H1 (cell line): Measurements from ENCODE around the gene NXN. TPM values are rescaled to one million over a fixed set of nuclear protein-coding genes. Genes with fewer than 3 reads are reported as not detected.

Experiments used
- CTCF ChIA-PET: fragments of 300-600 bp; sonication (Branson Sonifier 250); formaldehyde crosslinking; loops from one replicate; lab custom pipeline; 2021; ENCODE audit not compliant: partially characterized antibody; lab: Charles Lee
- POLR2A ChIA-PET: fragments of 300-600 bp; sonication (Branson Sonifier 250); formaldehyde crosslinking; loops from one replicate; lab custom pipeline; 2021; ENCODE audit warnings: inconsistent platforms; ENCODE audit not compliant: partially characterized antibody; lab: Charles Lee
- DNase-seq, 2 experiments: peaks; one replicate each; pipeline versions ENCODE4 v3.0.0 to v3.0.0-alpha.2; 2010 to 2022; ENCODE audit warnings: low spot score in 2 of 2, low read depth in 1 of 2, mixed read lengths in 1 of 2
- FAIRE-seq: peaks from 2 replicates; lab custom pipeline; 2011; peaks lifted over from hg19 to GRCh38; lab: Jason Lieb, UNC
- H2AFZ ChIP-seq: 2 replicates; pipeline ENCODE4 v1.8.1; 2012; ENCODE audit warnings: low read length, inconsistent platforms
- H2AK5ac ChIP-seq: 2 replicates; pipeline ENCODE4 v1.6.1; 2013; ENCODE audit warnings: low read depth, low read length
- H2BK120ac ChIP-seq: replicated peaks from 2 replicates; pipeline ENCODE3; 2013; ENCODE audit warnings: low read depth, low read length, inconsistent platforms
- H2BK12ac ChIP-seq: 2 replicates; pipeline ENCODE4 v1.6.1; 2013; ENCODE audit warnings: low read depth, low read length
- H2BK15ac ChIP-seq: 2 replicates; pipeline ENCODE4 v1.6.1; 2013; ENCODE audit warnings: low read length
- H2BK20ac ChIP-seq: 2 replicates; pipeline ENCODE4 v1.6.1; 2013; ENCODE audit warnings: low read length
- H2BK5ac ChIP-seq: 2 replicates; pipeline ENCODE4 v1.6.1; 2013; ENCODE audit warnings: low read depth, low read length
- H3K14ac ChIP-seq: 2 replicates; pipeline ENCODE4 v1.6.1; 2013; ENCODE audit warnings: inconsistent platforms; ENCODE audit not compliant: insufficient read length
- H3K18ac ChIP-seq: 2 replicates; pipeline ENCODE4 v1.6.1; 2013; ENCODE audit warnings: low read length; ENCODE audit errors: extremely low read depth
- H3K23ac ChIP-seq: 2 replicates; pipeline ENCODE4 v1.6.1; 2013; ENCODE audit warnings: inconsistent platforms; ENCODE audit not compliant: insufficient read length
- H3K23me2 ChIP-seq: 2 replicates; pipeline ENCODE4 v1.6.1; 2013; ENCODE audit warnings: low read depth, low read length
- H3K27ac ChIP-seq: 2 replicates; pipeline ENCODE4 v1.6.1; 2011; ENCODE audit warnings: low read depth, low read length, inconsistent platforms
- H3K27me3 ChIP-seq, 4 experiments: replicated peaks in 1 of 4; 1 replicate in 1 of 4; 2 replicates in 3 of 4; pipeline versions ENCODE4 v1.6.1 to v1.8.1; 2011 to 2013; ENCODE audit warnings: low read length in 3 of 4, mild to moderate bottlenecking in 3 of 4, inconsistent platforms in 2 of 4, mixed read lengths in 2 of 4, moderate library complexity in 1 of 4; ENCODE audit not compliant: control insufficient read depth in 3 of 4, insufficient read depth in 3 of 4; ENCODE audit errors: extremely low read depth in 1 of 4
- H3K36me3 ChIP-seq, 4 experiments: 2 replicates each; pipeline versions ENCODE4 v1.6.1 to v1.8.1; 2011 to 2013; ENCODE audit warnings: mild to moderate bottlenecking in 4 of 4, low read length in 3 of 4, moderate library complexity in 2 of 4, control low read depth in 1 of 4, inconsistent platforms in 1 of 4; ENCODE audit not compliant: insufficient read depth in 4 of 4, control insufficient read depth in 2 of 4
- H3K4ac ChIP-seq: replicated peaks from 2 replicates; pipeline ENCODE3; 2013; ENCODE audit warnings: low read length, low read depth, mixed read lengths, inconsistent platforms; ENCODE audit not compliant: insufficient read length
- H3K4me1 ChIP-seq, 4 experiments: replicated peaks in 1 of 4; 1 replicate in 1 of 4; 2 replicates in 3 of 4; pipeline versions ENCODE4 v1.6.1 to v1.8.1; 2011 to 2013; ENCODE audit warnings: low read length in 3 of 4, inconsistent platforms in 2 of 4, mixed read lengths in 1 of 4; ENCODE audit not compliant: insufficient read depth in 4 of 4, control insufficient read depth in 3 of 4
- H3K4me2 ChIP-seq, 2 experiments: 2 replicates each; pipeline versions ENCODE4 v1.6.1 to v1.8.1; 2011 to 2013; ENCODE audit warnings: low read depth in 2 of 2, low read length in 2 of 2, control low read depth in 1 of 2, inconsistent platforms in 1 of 2, mild to moderate bottlenecking in 1 of 2; ENCODE audit not compliant: insufficient read depth in 1 of 2
- H3K4me3 ChIP-seq, 4 experiments: fragments of 200-600, 300-600 bp in 1 of 4; sonication (generic), shearing (Covaris generic), sonication (Bioruptor Twin) in 1 of 4; 2 replicates each; pipeline versions ENCODE4 v1.5.1 to v1.8.1; 2011 to 2016; ENCODE audit warnings: low read length in 4 of 4, low read depth in 3 of 4, control low read depth in 2 of 4, inconsistent platforms in 2 of 4, mild to moderate bottlenecking in 2 of 4, mixed read lengths in 1 of 4, moderate library complexity in 1 of 4; ENCODE audit not compliant: insufficient read depth in 2 of 4; ENCODE audit errors: extremely low read depth in 1 of 4
- H3K56ac ChIP-seq: replicated peaks from 2 replicates; pipeline ENCODE3; 2013; ENCODE audit warnings: low read depth, mild to moderate bottlenecking, mixed read lengths, low read length, inconsistent platforms; ENCODE audit not compliant: insufficient read length
- H3K79me1 ChIP-seq: 2 replicates; pipeline ENCODE4 v1.6.1; 2013; ENCODE audit warnings: low read depth, low read length, control low read depth
- H3K79me2 ChIP-seq, 2 experiments: 2 replicates each; pipeline versions ENCODE4 v1.6.1 to v1.8.1; 2012 to 2013; ENCODE audit warnings: low read length in 2 of 2, mild to moderate bottlenecking in 2 of 2, inconsistent platforms in 1 of 2; ENCODE audit not compliant: insufficient read depth in 2 of 2, control insufficient read depth in 1 of 2
- H3K9ac ChIP-seq, 4 experiments: replicated peaks in 1 of 4; 1 replicate in 1 of 4; 2 replicates in 3 of 4; pipeline versions ENCODE4 v1.6.1 to v1.8.1; 2011 to 2013; ENCODE audit warnings: low read depth in 3 of 4, low read length in 3 of 4, control low read depth in 2 of 4, mild to moderate bottlenecking in 2 of 4, moderate library complexity in 2 of 4, inconsistent platforms in 1 of 4; ENCODE audit errors: extremely low read depth in 1 of 4
- H3K9me3 ChIP-seq, 2 experiments: 2 replicates each; pipeline versions ENCODE4 v1.6.1 to v1.8.1; 2012 to 2013; ENCODE audit warnings: mild to moderate bottlenecking in 2 of 2, moderate library complexity in 2 of 2, control low read depth in 1 of 2, inconsistent platforms in 1 of 2, low read depth in 1 of 2, low read length in 1 of 2, mixed read lengths in 1 of 2; ENCODE audit not compliant: insufficient read depth in 2 of 2
- H4K20me1 ChIP-seq, 2 experiments: replicated peaks in 1 of 2; 2 replicates each; pipeline versions ENCODE3 to v1.8.1; 2011 to 2013; ENCODE audit warnings: inconsistent platforms in 2 of 2, low read length in 2 of 2, mild to moderate bottlenecking in 1 of 2; ENCODE audit not compliant: insufficient read depth in 2 of 2, control insufficient read depth in 1 of 2
- H4K5ac ChIP-seq: 2 replicates; pipeline ENCODE4 v1.6.1; 2013; ENCODE audit warnings: low read length, low read depth, mixed read lengths, inconsistent platforms; ENCODE audit not compliant: insufficient read length
- H4K8ac ChIP-seq: 2 replicates; pipeline ENCODE4 v1.8.0; 2013; ENCODE audit warnings: mild to moderate bottlenecking, moderate library complexity, low read length, inconsistent platforms; ENCODE audit not compliant: insufficient read depth; ENCODE audit errors: extremely low read depth
- H4K91ac ChIP-seq: replicated peaks from 2 replicates; pipeline ENCODE3; 2013; ENCODE audit warnings: low read length, mixed read lengths, inconsistent platforms; ENCODE audit not compliant: insufficient read length
- HDAC2 ChIP-seq, 2 experiments: fragments of 300-600 bp in 1 of 2; sonication (generic) in 1 of 2; IDR thresholded peaks; 2 replicates each; pipeline ENCODE4 v1.6.1; 2011 to 2012; ENCODE audit warnings: low read depth in 2 of 2, low read length in 2 of 2, mild to moderate bottlenecking in 2 of 2, moderate library complexity in 2 of 2, borderline replicate concordance in 1 of 2, inconsistent platforms in 1 of 2
- SIN3A ChIP-seq, 2 experiments: IDR thresholded peaks in 1 of 2; conservative IDR thresholded peaks in 1 of 2; 2 replicates each; pipeline ENCODE4 v1.6.1; 2011 to 2012; ENCODE audit warnings: low read length in 2 of 2, improper control_type of control experiment in 1 of 2, low read depth in 1 of 2, mild to moderate bottlenecking in 1 of 2
- SP4 ChIP-seq: IDR thresholded peaks from 2 replicates; pipeline ENCODE4 v1.6.1; 2012; ENCODE audit warnings: low read length, inconsistent platforms
- YY1 ChIP-seq: IDR thresholded peaks from 2 replicates; pipeline ENCODE4 v1.6.1; 2011; ENCODE audit warnings: low read depth, mild to moderate bottlenecking, low read length
- whole genome bisulfite sequencing, 2 experiments: shearing (Covaris generic) in 1 of 2; methylation state at CpG; one replicate each; pipeline versions ENCODE4 v1.1.6 to v1.1.7; 2013 to 2015; ENCODE audit warnings: low lambda C conversion rate in 2 of 2, mixed read lengths in 2 of 2, inconsistent platforms in 1 of 2, low coverage in 1 of 2, missing lambda C conversion rate in 1 of 2; ENCODE audit not compliant: insufficient replicate concordance in 2 of 2, insufficient coverage in 1 of 2, insufficient read length in 1 of 2; ENCODE audit errors: extremely low coverage in 1 of 2, missing lambda C conversion rate in 1 of 2; 5-methylcytosine and 5-hydroxymethylcytosine counted together
- polyA plus RNA-seq, 7 experiments: library from polyadenylated mRNA; depleted of rRNA in 3 of 7; stranded (reverse) in 5 of 7; unstranded in 2 of 7; fragments of >200 nt in 5 of 7; fragments of 200-250 nt in 2 of 7; gene quantifications; 1 replicate in 5 of 7; 2 replicates in 1 of 7; 4 replicates in 1 of 7; pipeline versions ENCODE4 v1.2.1 to v1.2.3, GENCODE V29; 2011 to 2013; ENCODE audit warnings: missing spikeins in 2 of 7, mixed read lengths in 2 of 7
- total RNA-seq: library from RNA; stranded (reverse); fragmentation: NEBNext Ultra II Directional; extraction: Animal tissue kit (Norgen Biotek cat#: 25700); gene quantifications from 2 replicates; pipeline ENCODE4 v1.2.1, GENCODE V29; 2021

Gene NXN
- total and polyA plus RNA-seq, 2 of the 8 experiments (the other 6 are each of a cell fraction or from before 2014, with no cell fraction given), result 94.1 to 107 TPM

- Histone ChIP-seq H3K4me1 (peaks cover 5 to 22% (median 12%) of the 10 kb centered on the region in 4 experiments), H3K23ac (no peak overlapping the region), H3K79me1 (peaks cover 12% of the 10 kb centered on the region), H3K79me2 (peaks cover 18 to 43% of the 10 kb centered on the region in 2 experiments), H2AK5ac (no peak overlapping the region), H3K9ac (peak overlapping the region in 2 of 4 experiments; percentile 45 to 80; a peak in 3 of 7 replicates), H2BK120ac (no peak overlapping the region), H4K91ac (no peak overlapping the region), H2BK15ac (no peak overlapping the region), H3K4me3 (peak overlapping the region; percentile 57 to 75 (median 67)), H2BK12ac (no peak overlapping the region), H3K18ac (no peak overlapping the region), H4K20me1 (peaks cover 4 to 7% of the 10 kb centered on the region in 2 experiments), H3K56ac (no peak overlapping the region), H3K36me3 (no peaks in the 10 kb centered on the region)
- POLR2A ChIA-PET, result interaction anchor here (0.8 to 2.4 kb wide), 15 partner anchors 11 to 197 kb away, joined by 3 to 14 read pairs (median 5); partner anchors contain the start of genes GLOD4, MRM3 and TIMM22
- TF ChIP-seq YY1 (no peak), SP4 (no peak), HDAC2 (IDR thresholded peaks at IDR 0.05; ENCODE audit: borderline replicate concordance in 1 of 2, low read depth in 2 of 2, low read length in 2 of 2) (no peak), SIN3A (conservative IDR thresholded peaks at IDR 0.05 in 1 of 2, IDR thresholded peaks at IDR 0.05 in 1 of 2; ENCODE audit: low read depth in 1 of 2, low read length in 2 of 2) (no peak)
- TF ChIP-seq, all 59 proteins: peak for 0
- H3K4ac ChIP-seq, result no peak overlapping the region
- H3K27ac ChIP-seq, result peak overlapping the region; percentile 31; the same call in 1 of the 2 replicates
- H4K8ac ChIP-seq, result no peak overlapping the region
- H2AFZ ChIP-seq, result no peak overlapping the region
- peak overlapping the region; percentile 63 to 99; a peak in 3 of 4 replicates for H3K4me2 ChIP-seq
- H3K27me3 ChIP-seq, result no peaks in the 10 kb centered on the region
- no peak overlapping the region for H3K14ac ChIP-seq
- H2BK20ac ChIP-seq, result no peak overlapping the region
- H4K5ac ChIP-seq, result no peak overlapping the region
- 1% methylated on average over 18 of the region's 42 CpGs; no CpG with 5 or more reads in 1 of the 2 experiments for WGBS, 2 experiments
- DNase-seq (no peak), FAIRE-seq (no peak)
- H3K9me3 ChIP-seq, result no peaks in the 10 kb centered on the region
- H3K23me2 ChIP-seq, result peaks cover 7% of the 10 kb centered on the region
- H2BK5ac ChIP-seq, result no peak overlapping the region
- CTCF ChIA-PET, result interaction anchor here (0.7 to 17.5 kb wide), 14 partner anchors 13 to 202 kb away, joined by 3 to 258 read pairs (median 6); partner anchors contain the start of genes GLOD4, MRM3 and TIMM22
Observed at GRCh38 chr17:979212-979538, 401 bp downstream of the NXN start.
